RKO (cell line): ENCODE results near the gene LMX1B.
A peak's percentile ranks its signal among the peaks of the same experiment; 100 is the strongest.

Experiments
- DNase-seq: peaks from one replicate; pipeline ENCODE4 v3.0.0-alpha.2; 2016; ENCODE audit warnings: low spot score

Gene LMX1B

DNA sequence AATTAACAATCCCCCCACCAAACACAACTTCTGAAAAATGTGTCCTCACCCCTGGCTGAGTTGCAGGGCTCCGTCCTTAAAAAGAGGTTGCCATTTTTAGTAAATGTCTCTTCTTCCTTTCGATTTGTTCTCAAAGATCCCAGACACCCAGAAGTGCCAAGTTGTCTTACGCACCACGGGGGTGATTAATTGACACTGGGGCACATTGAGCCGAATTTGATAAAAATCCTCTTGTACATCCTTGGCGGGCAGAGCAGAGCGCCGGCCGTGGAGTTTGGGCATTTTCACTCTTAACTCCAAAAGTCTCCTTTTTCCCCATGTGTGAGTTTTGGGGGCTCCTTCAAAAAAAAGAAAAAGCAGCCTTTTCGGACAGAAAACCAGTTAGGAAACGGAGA is 4.5 kb downstream of the LMX1B start:
- no peak for DNase-seq

DNA sequence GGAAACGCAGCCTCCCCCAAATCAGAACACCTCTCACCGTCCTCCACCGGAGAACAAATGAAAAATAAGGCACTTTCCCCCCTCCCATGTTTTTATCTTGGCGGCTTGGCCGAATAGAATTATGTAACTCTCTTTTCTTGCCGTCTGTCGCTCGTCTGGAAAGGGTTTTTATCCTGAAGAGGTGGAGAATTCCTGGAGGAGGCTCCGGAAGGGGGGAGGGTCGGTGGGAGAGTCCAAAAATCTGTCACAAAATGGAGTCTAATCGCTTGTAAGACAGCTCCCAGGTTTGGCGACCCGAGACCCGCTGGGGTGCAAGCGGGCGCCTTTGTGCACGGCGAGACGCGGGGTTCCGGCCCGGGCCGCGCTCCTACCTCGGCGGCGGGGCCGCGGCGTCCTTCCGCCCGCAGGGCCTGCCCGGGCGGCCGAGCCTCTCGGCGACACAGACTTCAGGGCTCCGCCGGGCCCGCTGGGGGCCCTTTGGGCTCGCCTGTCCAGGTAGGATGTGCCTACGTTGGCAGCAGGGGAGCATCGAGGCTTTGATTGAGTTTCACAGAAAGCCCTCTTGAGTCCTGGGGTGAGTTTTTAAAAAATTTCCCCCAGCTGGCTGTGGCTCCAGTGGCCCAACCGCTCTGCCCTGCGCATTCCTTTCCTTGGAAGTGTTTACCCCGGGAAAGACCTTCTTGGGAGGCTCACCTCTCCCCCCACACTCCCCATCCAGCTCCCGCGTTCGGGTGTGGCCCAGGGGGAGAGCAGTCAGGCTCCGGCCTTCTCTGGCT is 5.0 kb downstream of the LMX1B start:
- no peak for DNase-seq

DNA sequence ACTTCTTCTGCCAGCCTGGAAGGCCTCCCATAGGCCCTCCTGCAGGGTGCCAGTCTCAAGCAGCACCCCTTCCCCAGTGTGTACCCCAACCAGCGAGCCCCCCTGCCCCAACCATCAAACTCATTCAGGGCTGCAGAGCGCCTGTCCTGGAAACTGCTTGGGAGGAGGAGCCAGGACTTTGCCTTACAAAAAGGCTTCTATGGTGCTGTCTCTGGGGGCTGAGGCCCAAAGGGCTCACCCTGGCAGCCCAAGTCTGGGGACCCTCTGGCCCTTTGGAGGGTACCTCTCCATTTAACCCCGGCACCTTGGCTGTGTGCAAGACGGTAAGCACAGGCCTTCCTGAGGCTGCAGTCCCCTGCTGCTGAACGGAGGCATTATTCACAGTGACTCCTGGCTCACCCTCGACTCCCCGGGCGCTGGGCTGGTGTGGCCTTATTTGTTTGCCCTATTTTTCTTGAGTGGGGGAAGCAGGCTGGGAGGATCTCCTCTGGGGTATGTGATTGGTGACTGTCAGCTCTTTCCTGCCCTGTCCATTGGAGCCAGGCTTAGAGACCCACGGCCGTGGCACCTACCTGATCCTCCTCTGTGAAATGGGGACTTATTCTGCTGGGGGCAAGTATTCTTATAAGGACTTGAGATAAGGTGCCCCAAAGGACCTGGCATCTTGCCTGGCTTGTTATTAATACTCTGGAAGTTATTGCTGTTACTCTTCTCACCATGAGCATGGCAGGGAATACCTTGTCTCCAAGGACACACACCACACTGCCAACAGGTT is 5.8 kb downstream of the LMX1B start:
- no peak for DNase-seq

DNA sequence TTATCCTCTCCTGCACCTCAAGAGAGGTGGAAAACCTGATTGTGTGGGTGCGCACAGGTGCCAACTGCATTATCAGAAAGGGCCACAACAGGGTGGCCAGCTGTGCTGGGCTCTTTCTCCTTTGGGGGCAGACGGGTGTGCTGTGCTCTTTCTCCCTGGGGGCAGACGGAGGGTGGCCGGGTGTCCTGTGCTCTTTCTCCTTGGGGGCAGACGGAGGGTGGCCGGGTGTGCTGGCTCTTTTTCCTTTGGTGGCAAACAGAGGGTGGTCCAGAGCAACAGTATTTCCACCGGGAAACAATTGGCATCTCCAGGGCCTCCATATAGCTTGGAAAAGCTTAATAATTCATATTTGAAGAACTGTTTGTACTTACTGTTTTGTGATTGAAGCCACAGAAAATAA is 6.8 kb downstream of the LMX1B start:
- DNase-seq = no peak

DNA sequence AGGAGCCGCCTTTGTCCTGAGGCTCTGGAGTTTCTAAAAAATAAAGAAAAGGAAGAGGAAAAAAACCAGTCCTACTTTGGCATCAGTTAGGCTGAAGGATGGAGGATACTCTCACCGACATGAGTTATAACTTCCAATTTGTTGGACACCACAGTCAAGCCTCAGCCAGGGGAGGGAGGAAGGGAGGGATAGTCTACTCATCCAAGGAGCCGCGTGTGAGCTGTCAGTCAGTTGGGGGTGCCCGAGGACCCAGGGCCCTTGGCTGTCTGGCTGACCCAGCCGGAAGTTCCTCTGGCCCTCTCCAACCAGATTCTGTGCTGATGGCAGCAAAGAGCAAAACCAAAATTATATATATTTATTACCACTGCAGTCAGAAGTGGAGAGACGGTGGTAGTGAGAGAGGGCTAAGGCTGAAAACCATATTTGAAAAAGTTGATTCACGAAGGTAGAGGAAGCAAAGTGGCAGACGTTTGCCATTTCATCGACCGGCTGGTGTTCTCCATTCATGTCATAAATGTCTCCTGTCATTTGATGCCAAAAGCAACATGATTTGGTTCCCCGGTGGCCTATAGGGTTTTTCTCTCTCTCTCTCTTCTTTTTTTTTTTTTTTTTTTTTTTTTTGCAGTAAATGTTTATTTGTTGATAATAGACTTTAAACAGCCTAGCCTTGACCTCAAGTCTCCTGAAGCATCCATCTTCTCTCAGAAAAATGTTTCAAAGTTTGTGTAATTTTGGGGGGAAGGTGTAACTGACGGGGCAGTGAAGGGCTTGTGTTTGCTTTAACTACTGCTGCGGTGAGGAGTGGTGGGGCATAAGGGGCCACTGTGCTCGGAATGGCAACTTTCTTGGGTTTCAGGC is 7.6 kb downstream of the LMX1B start:
- DNase-seq = no peak

DNA sequence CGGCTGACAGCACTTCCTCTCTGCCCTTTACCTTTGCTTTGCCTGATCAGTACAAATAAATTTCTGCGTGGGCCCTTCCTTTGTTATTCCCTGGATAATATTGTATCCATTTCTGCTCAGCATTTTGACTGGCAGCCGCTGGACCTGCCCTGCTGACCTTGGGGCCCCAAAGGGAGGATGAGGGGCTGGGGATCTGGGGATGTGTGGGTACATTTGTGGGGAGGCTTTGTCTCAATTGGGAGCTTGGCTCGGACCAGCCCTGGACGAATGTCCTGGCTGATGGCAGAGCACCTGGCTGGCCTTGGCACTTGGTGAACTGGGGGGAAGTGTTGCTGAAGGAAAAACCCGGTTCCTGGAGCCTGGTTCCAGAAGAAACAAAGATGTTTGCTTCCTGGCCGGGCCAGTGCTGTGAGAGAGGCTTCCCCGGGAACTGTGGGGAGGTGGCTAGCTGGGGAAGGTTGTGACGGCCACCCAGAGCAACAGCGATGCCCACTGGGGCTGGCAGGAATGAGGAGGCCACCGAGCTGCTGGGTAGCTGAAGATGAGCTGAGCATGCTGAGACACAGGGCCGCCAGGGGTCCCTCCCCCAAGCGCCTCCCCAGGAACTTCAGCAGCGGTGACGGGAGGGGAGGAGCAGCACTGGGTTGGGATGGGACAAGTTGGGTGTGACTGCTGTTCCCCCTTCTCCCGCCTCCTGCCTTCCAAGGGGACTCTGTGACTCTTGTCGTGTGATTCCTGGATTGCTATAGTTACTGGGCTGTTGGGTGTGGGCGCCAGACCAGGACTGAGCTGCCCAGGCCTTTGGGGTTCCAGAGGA is 8.4 kb downstream of the LMX1B start:
- no peak for DNase-seq

DNA sequence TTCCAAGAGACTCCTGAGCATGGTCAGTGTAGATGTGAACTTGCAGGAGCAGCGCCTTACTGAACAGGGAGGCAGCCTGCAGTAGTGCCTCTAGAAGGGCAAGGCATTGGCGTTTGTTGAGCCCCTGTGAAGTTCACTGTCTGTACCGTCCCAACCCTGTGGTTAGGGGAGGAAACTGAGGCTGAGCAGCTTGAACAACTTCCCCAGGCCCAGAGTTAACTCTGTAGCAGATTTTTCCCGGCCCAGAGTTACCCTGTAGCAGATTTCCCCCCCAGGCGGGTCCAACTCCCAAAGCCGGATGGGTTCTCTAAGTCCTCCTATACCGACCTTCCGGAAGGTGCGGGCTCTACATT is 9.6 kb downstream of the LMX1B start:
- no peak for DNase-seq

DNA sequence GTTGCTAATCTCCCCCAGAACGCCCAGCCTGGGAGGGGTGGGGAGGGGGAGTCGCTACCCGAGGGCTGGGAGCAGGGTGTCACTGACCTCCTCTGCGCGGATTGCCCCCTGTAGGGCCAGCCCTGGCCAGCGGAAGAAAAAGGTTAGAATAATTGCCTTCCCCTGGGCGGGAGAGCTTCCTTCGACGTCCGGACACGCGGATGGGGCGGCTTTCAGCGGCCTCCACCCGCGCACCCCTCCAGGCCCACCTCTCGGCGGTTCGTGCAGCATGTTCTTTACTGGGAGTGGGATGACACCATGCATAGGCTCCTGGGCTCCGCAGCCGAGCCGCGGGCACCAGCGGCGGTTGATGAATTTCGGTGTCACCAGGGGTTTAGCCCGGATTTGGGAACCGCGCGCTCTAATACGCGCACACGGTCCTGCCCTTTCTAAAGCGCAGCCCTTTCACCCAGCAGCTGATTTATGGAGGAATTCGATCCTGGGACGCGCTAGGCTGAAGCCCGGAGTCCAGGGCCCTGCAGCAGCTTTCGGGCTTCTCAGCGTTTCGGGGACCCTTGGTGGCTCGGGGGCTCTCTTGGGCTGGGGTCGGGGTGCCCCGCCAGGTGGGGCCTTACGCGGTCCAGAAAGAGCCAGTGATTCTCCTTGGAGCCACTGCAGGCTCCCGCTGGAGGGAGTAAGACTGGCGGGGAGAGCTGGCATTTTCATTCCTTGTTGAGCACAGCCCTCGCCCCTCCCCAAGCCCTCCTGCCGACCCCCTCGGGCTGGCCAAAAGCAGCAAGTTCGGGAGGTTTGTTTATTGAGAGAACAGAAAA is 10.1 kb downstream of the LMX1B start:
- DNase-seq = no peak

DNA sequence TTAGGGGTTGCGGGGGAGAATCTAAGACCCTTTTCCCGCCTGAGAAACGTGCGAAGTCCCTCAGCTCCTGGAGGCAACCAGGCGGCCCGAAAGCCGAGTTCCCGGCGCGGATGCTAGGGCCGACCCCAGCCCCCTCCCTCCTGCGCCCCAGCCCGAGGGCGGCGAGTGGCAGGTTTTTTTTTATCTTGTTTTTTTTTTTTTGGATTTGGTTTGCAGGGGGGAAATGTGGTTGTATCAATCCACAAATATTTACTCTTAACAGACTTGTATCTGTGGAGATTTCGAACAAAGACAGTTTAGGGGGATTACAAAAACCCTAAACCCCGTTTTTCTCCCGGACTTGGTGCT is 10.7 kb downstream of the LMX1B start:
- DNase-seq = no peak

DNA sequence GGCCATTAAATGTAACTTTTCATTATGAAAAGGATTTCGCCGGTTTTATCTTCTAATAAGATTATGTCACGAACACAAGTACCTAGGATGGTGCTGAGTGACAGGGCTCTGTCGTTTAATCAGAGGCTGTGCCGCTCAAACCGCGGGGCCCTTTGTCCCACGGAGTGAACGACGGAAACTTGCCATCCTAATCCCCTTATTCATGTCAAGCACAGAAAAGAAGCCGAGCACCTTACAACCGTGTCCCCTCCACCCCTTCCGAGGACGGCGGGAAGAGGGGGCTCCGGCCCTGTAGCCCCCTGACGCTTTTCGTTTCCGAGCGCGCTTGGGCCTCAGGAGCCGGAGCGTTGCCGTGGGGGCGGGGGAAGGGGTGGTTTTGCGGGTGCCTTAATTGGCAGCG is 11.2 kb downstream of the LMX1B start:
- no peak for DNase-seq

DNA sequence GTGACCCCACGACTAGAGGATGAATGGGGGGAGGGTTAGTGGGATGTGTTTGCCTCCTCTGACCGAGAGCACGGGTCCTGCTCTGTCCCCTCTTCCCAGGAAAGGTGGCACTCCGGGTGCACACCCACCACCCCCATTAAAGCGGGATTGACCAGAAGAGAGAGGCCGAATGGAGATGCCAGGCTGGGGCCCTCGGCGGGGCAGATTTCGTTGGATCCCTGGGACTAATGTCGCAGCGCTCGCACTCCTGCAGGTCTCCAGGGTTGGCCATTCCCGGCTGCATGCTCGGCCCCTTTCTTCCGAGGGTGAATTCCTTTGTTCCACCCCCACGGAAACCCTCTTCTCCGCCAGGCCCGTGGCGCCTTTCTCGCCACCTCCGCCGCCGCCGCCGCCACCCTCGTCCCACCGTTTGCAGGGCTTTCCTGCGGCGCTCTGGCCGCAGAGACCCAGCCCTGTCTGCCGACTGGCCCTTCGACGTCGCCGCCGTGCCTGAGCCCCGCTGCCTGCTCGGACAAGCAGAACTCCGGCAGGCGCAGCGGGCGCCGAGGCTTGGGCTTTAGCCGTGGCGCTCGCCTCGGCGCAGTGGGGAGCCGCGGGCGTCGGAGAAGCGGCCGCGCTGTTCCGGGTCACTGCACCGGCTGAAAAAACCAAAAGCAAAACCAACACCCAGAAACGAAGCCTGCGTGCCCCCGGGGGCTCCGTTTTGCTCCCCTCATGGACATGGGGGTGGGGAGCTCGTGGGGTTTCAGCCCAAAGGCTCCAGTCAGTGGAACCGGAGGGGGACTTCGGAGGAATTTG is 11.8 kb downstream of the LMX1B start:
- no peak for DNase-seq

DNA sequence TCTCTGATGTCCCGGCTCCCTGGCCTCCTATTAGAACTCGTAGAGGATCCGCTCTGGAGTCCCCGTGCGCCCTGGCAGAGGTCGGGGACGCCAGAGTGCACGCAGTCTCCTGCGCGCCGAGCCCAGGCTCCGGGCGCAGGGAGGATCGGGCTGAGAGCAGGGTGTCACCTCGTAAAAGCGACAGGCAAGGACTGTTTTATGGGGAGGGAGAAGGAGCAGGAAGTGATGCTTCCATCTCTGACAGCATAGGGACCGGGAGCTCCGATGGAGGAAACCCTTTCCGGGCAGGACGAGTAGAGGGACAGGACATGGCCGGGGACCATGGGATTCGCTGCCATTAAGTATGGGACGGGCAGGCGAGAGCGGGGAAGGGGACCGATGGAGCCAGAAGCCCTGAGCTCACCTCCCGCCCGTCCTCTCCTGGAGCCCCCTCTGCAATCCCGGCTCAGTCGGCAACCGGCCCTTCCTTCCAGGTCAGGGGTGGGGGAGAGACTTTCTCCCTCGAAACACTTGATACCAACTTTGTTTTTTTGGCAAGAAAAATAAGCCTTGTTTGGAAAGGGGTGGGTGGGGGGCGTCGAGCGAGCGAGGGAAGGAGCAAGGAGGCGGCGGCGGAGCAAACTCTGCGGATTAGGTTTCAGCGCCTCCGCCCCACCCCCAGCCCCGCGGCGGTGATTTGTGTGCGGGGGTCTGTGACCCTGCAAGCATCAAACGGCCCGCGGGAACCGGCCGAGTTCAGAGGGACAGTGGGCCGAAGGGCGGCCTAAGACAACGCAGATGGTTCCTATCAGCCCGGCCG is 12.6 kb downstream of the LMX1B start:
- no peak for DNase-seq

DNA sequence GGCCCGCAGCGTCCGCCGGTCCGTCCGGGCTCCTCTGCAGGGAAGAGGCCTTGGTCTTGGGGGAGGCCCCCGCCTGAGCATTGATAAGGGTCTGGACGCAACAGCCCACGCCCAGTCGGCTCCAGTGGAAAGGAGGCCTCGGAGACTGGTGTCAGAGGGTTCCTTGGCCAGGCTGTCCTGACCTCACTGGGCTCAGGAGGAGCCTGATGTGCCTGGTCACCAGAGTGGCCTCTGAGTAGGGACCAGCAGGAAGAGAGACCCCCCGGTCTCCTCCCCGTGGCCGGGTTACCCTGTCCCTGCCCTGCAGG is 13.2 kb downstream of the LMX1B start:
- DNase-seq = no peak

DNA sequence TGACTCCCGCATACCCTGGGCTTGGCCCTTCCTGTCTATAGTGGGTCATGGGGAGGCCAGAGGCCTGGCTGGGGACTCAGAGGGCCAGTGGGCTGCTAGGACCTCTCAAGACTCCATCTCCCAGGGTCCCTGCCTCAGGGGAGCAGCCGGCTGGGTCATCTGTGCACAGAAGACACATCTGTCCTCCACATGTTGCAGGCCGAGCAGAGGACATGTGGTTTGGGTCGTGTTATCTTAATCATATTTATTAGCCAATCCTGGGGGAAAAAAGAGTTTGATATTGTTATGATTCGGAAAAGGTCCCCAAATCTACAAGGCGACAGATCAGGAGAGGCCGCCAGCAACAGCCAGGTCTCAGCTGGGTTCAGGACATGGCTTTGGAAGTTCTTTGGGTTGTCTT is 14.4 kb downstream of the LMX1B start:
- DNase-seq = no peak

DNA sequence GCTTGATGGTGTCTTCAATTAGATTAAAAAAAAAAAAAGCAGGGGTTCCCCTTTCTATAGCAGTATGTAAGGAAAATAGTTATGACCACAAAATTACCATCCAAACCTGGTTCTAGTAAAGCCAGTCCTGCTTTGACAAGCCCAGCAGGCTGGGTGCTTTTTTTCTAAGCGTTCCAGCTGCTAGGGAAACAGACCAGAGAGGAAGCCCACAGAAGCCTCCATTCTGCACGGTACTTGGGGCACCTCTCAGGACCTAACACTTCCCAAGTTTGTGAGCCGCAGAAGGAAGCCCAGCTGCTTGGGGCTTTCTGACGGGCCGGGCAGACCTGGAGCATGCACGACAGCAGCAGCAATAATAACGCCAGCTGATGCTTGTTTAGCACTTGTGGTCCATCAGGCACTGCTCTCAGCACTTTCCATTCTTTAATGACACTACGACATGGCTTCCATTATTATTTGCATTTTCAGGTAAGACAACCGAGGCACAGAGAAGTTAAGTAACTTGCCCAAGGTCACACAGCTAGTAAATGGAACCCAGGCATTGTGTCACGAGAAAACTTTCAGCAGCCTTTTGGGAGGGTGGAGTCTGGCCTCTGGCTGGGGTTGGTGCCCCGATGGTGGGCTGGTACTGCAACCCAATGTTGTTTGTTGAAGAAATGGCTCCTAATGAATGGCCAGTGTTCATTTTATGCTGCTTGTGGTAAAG is 15.4 kb downstream of the LMX1B start:
- no peak for DNase-seq

DNA sequence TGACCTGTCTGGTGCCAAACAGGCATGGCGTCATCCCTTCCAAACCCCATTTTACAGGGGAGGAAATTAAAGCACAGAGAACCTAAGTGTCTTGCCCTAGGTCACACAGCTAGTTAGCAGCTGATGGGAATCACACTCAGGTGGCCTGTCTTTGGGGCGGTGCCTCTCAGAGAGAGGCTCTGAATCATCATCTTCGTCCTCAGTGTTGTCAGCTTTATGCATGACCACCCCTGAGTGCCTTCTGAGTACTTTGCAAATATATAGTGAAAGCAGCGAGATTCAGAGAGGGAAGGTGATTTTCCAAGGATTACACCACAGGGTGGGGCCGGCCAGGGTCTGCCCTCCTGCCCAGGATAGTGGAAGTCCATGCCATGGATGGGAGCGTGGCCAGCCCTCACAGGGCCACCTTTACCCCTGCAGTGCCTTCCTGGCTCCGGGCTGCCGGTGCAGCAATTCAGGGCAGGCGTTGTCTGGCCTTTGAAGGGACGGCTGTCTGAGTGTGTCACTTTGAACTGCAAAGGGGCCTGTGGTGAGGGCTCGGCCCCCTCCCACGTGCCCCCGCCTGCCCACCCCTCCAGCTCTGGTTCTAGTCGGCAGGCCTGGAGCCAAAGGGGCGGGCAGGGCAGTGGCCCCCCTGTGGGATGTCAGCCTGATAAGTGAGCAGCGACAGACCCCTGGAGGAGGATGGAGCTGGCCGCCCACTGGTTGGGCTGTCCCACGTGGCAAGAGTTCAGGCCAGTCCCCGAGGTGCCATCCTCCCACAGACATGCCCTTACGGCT is 16.9 kb downstream of the LMX1B start:
- peak; percentile 42 for DNase-seq

DNA sequence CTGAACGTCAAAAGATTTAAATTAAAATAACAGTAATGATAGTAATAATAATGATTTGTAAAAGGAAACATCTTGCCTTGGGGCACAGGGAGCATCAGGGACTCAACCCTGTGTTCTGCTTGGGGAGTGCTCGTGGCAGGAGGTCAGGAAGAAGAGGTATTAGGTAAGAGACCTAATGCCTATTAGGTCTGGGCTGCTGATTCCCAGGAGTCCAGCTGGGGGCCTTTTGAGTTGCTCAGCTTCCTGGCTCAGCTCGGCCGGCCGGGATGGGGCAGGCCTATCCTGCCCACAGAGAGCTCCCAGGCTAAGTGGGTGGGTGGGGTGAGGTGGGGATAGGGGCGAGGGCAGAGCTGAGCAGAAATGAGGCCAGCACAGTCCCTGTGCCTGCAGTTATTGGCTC is 17.5 kb downstream of the LMX1B start:
- no peak for DNase-seq

DNA sequence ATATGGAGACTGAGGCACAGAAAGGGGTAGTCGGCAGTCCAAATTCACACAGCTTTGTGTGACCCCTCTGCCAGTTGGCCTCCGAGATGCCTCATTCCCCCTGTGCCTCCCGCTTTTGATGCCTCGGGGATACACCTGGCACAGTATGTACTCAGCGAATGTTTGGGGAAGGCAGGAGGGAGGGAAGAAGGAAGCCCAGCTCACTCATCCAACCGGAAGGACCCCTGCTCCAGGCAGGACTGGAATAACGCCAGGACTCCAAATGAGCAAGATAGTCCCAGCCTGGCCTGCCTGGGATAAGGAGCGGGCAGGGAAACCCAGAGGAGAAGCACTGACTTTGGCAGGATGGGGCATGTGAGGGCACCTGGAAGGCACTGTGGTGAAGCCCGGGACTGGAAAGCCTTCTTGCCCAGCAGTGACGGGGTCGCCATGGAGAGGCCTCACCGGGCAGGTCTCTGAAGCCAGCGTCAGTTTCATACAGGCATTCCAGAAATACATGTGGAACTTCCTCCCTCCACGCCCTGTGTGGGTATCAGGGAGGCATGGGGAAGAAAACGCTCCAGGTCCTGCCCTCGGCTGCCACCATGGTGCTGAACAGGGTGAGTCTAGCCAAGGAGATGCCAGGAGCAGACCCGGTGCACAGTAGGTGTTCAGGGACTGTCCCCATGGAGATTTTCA is 20.3 kb downstream of the LMX1B start:
- no peak for DNase-seq
